BLaER1 (cell line): Measurements from ENCODE around the gene ERAS.

Source experiments
- H3K27ac ChIP-seq: shearing (Covaris generic); formaldehyde crosslinking; 2 replicates; pipeline ENCODE4 v1.8.1; 2022
- H3K27me3 ChIP-seq: shearing (Covaris generic); formaldehyde crosslinking; 2 replicates; pipeline ENCODE4 v1.8.1; 2022
- H3K36me3 ChIP-seq: shearing (Covaris generic); formaldehyde crosslinking; 2 replicates; pipeline ENCODE4 v1.8.1; 2022
- H3K4me1 ChIP-seq: shearing (Covaris generic); formaldehyde crosslinking; 2 replicates; pipeline ENCODE4 v1.8.1; 2022
- H3K4me2 ChIP-seq: shearing (Covaris generic); formaldehyde crosslinking; 2 replicates; pipeline ENCODE4 v1.8.1; 2022
- H3K4me3 ChIP-seq: shearing (Covaris generic); formaldehyde crosslinking; 2 replicates; pipeline ENCODE4 v1.8.1; 2022
- H3K9ac ChIP-seq: shearing (Covaris generic); formaldehyde crosslinking; 2 replicates; pipeline ENCODE4 v1.8.1; 2022
- H3K9me3 ChIP-seq: shearing (Covaris generic); formaldehyde crosslinking; 2 replicates; pipeline ENCODE4 v1.8.1; 2022
- H4K20me1 ChIP-seq: shearing (Covaris generic); formaldehyde crosslinking; 2 replicates; pipeline ENCODE4 v1.8.1; 2022
- Cebpa-rat ChIP-seq: shearing (Covaris generic); IDR thresholded peaks from 2 replicates; pipeline ENCODE4 v1.8.1; 2022

The ERAS gene

DNA sequence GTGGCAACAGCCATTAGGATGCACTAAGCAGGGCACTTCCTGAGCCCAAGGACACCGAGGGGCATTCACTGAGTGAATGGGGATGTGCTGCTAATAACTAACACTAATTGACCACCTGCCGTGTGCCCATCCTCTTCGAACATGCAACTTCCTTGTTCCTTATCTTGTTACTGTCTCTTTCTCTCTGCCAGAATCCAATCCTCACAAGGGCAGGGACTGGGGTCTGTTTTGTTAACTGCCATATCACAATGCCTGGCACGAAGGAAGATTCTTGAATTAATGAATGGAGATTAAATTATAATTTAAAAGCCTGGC lies 1.3 kb downstream of the ERAS start:
- Histone ChIP-seq H3K4me2 (no peak overlapping the region), H3K4me3 (no peak overlapping the region), H3K36me3 (peaks cover 46% of the 10 kb centered on the region; the same call in 1 of the 2 replicates), H4K20me1 (no peaks in the 10 kb centered on the region), H3K27me3 (peaks cover 10% of the 10 kb centered on the region; the same call in 1 of the 2 replicates), H3K9ac (no peak overlapping the region), H3K9me3 (peaks cover 49% of the 10 kb centered on the region), H3K4me1 (no peaks in the 10 kb centered on the region), H3K27ac (no peak overlapping the region)
- no peak for TF ChIP-seq Cebpa-rat

DNA sequence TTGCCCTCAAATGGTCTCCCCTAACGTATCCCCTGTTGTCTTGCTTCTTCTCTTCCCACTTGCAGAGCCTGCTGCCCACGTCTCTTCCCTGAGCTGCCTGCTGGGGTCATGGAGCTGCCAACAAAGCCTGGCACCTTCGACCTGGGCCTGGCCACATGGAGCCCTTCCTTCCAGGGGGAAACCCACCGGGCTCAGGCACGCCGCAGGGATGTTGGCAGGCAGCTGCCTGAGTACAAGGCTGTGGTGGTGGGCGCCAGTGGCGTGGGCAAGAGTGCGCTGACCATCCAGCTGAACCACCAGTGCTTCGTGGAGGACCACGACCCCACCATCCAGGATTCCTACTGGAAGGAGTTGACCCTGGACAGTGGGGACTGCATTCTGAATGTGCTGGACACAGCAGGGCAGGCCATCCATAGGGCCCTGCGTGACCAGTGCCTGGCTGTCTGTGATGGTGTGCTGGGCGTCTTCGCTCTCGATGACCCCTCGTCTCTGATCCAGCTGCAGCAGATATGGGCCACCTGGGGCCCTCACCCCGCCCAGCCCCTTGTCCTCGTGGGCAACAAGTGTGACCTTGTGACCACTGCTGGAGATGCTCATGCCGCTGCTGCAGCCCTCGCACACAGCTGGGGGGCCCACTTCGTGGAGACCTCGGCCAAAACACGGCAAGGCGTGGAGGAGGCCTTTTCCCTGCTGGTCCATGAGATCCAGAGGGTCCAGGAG lies 2.9 kb downstream of the ERAS start:
- TF ChIP-seq Cebpa-rat = no peak
- Histone ChIP-seq H3K27ac (no peak overlapping the region), H4K20me1 (no peaks in the 10 kb centered on the region), H3K36me3 (peaks cover 30% of the 10 kb centered on the region; the same call in 1 of the 2 replicates), H3K4me2 (no peak overlapping the region), H3K4me1 (no peaks in the 10 kb centered on the region), H3K27me3 (peaks cover 13% of the 10 kb centered on the region), H3K4me3 (no peak overlapping the region), H3K9me3 (peaks cover 49% of the 10 kb centered on the region), H3K9ac (no peak overlapping the region)

- Histone ChIP-seq H3K4me2 (no peak overlapping the region), H3K27me3 (peaks cover 34% of the 10 kb centered on the region), H3K9ac (no peak overlapping the region), H3K4me1 (no peaks in the 10 kb centered on the region), H3K36me3 (peaks cover 11% of the 10 kb centered on the region; the same call in 1 of the 2 replicates), H3K9me3 (peaks cover 31% of the 10 kb centered on the region), H3K4me3 (no peak overlapping the region), H3K27ac (no peak overlapping the region), H4K20me1 (no peaks in the 10 kb centered on the region)
- TF ChIP-seq Cebpa-rat = no peak
Measured at GRCh38 chrX:48831136-48831908, 5.0 kb downstream of the ERAS start.

- TF ChIP-seq Cebpa-rat = no peak
- no peak overlapping the region for H3K4me2 ChIP-seq
- H3K27ac ChIP-seq = no peak overlapping the region
- no peak overlapping the region for H3K4me3 ChIP-seq
- no peak overlapping the region for H3K9ac ChIP-seq
- no peaks in the 10 kb centered on the region for H3K4me1 ChIP-seq
- H3K36me3 ChIP-seq = peaks cover 5% of the 10 kb centered on the region; the same call in 1 of the 2 replicates
- peaks cover 25% of the 10 kb centered on the region for H3K9me3 ChIP-seq
- H4K20me1 ChIP-seq = no peaks in the 10 kb centered on the region
- H3K27me3 ChIP-seq = peaks cover 40% of the 10 kb centered on the region
Measured at GRCh38 chrX:48831909-48832291, 5.6 kb downstream of the ERAS start.

GRCh38 chrX:48833542-48834138 lies 7.3 kb downstream of the ERAS start:
- H3K4me2 ChIP-seq = no peak overlapping the region
- no peak overlapping the region for H3K9ac ChIP-seq
- H3K4me3 ChIP-seq = no peak overlapping the region
- peaks cover 41% of the 10 kb centered on the region for H3K27me3 ChIP-seq
- TF ChIP-seq Cebpa-rat = no peak
- H3K9me3 ChIP-seq = peaks cover 12% of the 10 kb centered on the region; the same call in 1 of the 2 replicates
- H3K36me3 ChIP-seq = no peaks in the 10 kb centered on the region
- H3K4me1 ChIP-seq = no peaks in the 10 kb centered on the region
- no peaks in the 10 kb centered on the region for H4K20me1 ChIP-seq
- H3K27ac ChIP-seq = no peak overlapping the region

- Histone ChIP-seq H3K9me3 (peaks cover 12% of the 10 kb centered on the region; the same call in 1 of the 2 replicates), H3K4me2 (no peak overlapping the region), H3K27ac (no peak overlapping the region), H3K9ac (no peak overlapping the region), H4K20me1 (no peaks in the 10 kb centered on the region), H3K4me1 (no peaks in the 10 kb centered on the region), H3K27me3 (peaks cover 41% of the 10 kb centered on the region), H3K36me3 (no peaks in the 10 kb centered on the region), H3K4me3 (no peak overlapping the region)
- TF ChIP-seq Cebpa-rat = no peak
Measured at GRCh38 chrX:48834383-48834709, 8.0 kb downstream of the ERAS start.

DNA sequence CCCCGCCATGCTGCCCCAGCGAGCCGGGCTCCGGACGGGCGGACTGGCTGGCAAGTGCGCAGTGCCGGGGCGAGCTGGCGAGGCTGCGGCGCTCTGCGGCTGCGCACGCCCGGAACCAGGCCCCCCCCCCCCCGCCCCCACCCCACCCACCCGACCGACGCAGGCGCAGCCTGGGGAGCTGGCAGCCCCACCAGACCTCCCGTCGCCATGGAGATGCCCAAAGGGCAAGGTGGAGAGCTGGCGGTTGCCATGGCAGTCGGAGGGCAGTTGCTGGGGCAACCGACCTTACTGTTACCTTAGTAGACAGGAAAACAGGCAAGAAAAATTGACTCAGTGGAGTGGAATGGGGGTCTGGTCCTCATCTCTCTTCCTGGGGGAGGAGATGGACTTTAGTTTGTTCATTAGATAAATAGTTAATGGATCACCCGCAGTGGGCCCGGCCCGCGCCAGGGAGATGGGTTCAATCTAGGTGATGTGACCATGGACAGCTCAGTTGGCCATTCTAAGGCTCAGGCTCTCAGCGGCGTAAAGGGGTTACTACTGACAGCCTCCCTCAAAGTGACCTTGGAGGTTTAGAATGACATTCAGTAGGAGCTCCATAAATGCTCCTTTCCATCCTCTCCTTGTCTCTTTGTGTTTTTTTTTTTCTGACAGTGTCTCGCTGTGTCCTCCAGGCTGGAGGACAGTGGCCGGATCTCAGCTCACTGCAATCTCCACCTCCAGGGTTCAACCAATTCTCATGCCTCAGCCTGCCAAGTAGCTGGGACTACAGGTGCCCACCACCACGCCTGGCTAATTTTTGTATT lies 9.4 kb downstream of the ERAS start, which contains the start of gene PCSK1N:
Gene PCSK1N (minus strand): TSS at position 87 of the 806 bp plus-strand sequence. CDS start 78 bp downstream, at position 9.
- no peak within 1 kb of the TSS for H3K4me3 ChIP-seq
- H3K4me1 ChIP-seq = no peaks in the 10 kb centered on the region
- no peak within 1 kb of the TSS for H3K9ac ChIP-seq
- no peak within 1 kb of the TSS for H3K27ac ChIP-seq
- H3K36me3 ChIP-seq = no peaks in the 10 kb centered on the region
- no peak within 1 kb of the TSS for H3K4me2 ChIP-seq
- no peaks in the 10 kb centered on the region for H4K20me1 ChIP-seq
- no peak for TF ChIP-seq Cebpa-rat
- peaks cover 12% of the 10 kb centered on the region; the same call in 1 of the 2 replicates for H3K9me3 ChIP-seq
- peaks cover 41% of the 10 kb centered on the region for H3K27me3 ChIP-seq

DNA sequence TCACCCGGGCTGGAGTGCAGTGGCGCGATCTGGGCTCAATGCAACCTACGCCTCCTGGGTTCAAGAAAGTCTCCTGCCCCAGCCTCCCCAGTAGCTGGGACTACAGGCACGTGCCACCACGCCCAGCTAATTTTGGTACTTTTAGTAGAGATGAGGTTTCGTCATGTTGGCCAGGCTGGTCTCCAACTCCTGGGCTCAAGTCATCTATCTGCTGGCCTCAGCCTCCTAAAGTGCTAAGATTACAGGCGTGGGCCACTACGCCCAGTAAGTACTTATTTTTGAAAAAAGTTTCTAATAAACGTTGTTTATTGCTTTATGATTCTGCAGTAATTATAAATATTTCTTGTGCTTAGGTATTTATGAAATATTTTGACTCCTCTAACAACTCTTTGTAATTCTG lies 13.4 kb downstream of the ERAS start:
- Histone ChIP-seq H3K27ac (no peak overlapping the region), H3K4me2 (no peak overlapping the region), H3K4me3 (no peak overlapping the region), H3K4me1 (no peaks in the 10 kb centered on the region), H3K27me3 (peaks cover 24% of the 10 kb centered on the region), H3K36me3 (no peaks in the 10 kb centered on the region), H3K9ac (no peak overlapping the region), H4K20me1 (no peaks in the 10 kb centered on the region), H3K9me3 (no peaks in the 10 kb centered on the region)
- no peak for TF ChIP-seq Cebpa-rat

- H3K27ac ChIP-seq = no peak overlapping the region
- no peaks in the 10 kb centered on the region for H4K20me1 ChIP-seq
- H3K9me3 ChIP-seq = peaks cover 10% of the 10 kb centered on the region
- H3K4me1 ChIP-seq = peaks cover 11% of the 10 kb centered on the region
- H3K27me3 ChIP-seq = peaks cover 37% of the 10 kb centered on the region; the same call in 1 of the 2 replicates
- H3K4me2 ChIP-seq = peak overlapping the region; percentile 12; the same call in 1 of the 2 replicates
- no peaks in the 10 kb centered on the region for H3K36me3 ChIP-seq
- no peak overlapping the region for H3K4me3 ChIP-seq
- no peak overlapping the region for H3K9ac ChIP-seq
- no peak for TF ChIP-seq Cebpa-rat
Measured at GRCh38 chrX:48848847-48849246, 22.5 kb downstream of the ERAS start.
